Spleen (tissue), 11 donors: Measurements from ENCODE around the gene SLC22A5. TPM values are rescaled to one million over a fixed set of nuclear protein-coding genes. Genes with fewer than 3 reads are reported as not detected.
"Not testable (repeated sequence)": the region's sequence is repeated elsewhere in the genome, so short reads cannot be mapped to it uniquely, and the experiment has no call there.

Experiments used
- DNase-seq: peaks from one replicate; pipeline ENCODE4 v3.0.0-alpha.2; 2020
- H3K27ac ChIP-seq, 8 donors: fragments of 200-600 bp; sonication (generic) in 7 of 8; 1 replicate in 4 of 8; 2 replicates in 4 of 8; pipeline versions ENCODE4 v1.5.0 to v1.8.0; 2016 to 2021; ENCODE audit warnings: inconsistent platforms in 4 of 8, mild to moderate bottlenecking in 4 of 8, moderate library complexity in 1 of 8
- H3K27me3 ChIP-seq, 7 donors: fragments of 200-600 bp; sonication (generic) in 6 of 7; replicated peaks in 1 of 7; 1 replicate in 4 of 7; 2 replicates in 3 of 7; pipeline versions ENCODE4 v1.5.0 to v1.8.0; 2016 to 2021; ENCODE audit warnings: inconsistent platforms in 3 of 7, mild to moderate bottlenecking in 1 of 7
- H3K36me3 ChIP-seq, 6 donors: fragments of 200-600 bp; sonication (generic) in 5 of 6; 1 replicate in 4 of 6; 2 replicates in 2 of 6; pipeline versions ENCODE4 v1.5.0 to v1.8.0; 2016 to 2021; ENCODE audit warnings: inconsistent platforms in 2 of 6
- H3K4me1 ChIP-seq, 6 donors: fragments of 200-600 bp; sonication (generic) in 5 of 6; 1 replicate in 3 of 6; 2 replicates in 3 of 6; pipeline versions ENCODE4 v1.5.0 to v1.8.0; 2016 to 2021; ENCODE audit warnings: inconsistent platforms in 3 of 6
- H3K4me3 ChIP-seq, 8 donors: fragments of 200-600 bp; sonication (generic) in 7 of 8; 1 replicate in 4 of 8; 2 replicates in 4 of 8; pipeline versions ENCODE4 v1.5.0 to v1.8.0; 2016 to 2021; ENCODE audit warnings: inconsistent platforms in 4 of 8, mild to moderate bottlenecking in 4 of 8, moderate library complexity in 2 of 8
- H3K9me3 ChIP-seq, 8 donors: fragments of 200-600 bp; sonication (generic) in 7 of 8; 1 replicate in 4 of 8; 2 replicates in 4 of 8; pipeline versions ENCODE4 v1.5.0 to v1.8.0; 2016 to 2021; ENCODE audit warnings: inconsistent platforms in 4 of 8
- POLR2A ChIP-seq, 3 donors: fragments of 450-650 bp; IDR thresholded peaks; one replicate each; pipeline ENCODE4 v1.5.1; 2017; ENCODE audit warnings: antibody characterized with exemption in 3 of 3, mild to moderate bottlenecking in 1 of 3
- POLR2AphosphoS5 ChIP-seq, 3 donors: sonication (generic); formaldehyde crosslinking; IDR thresholded peaks; one replicate each; pipeline ENCODE4 v1.5.1; 2017; ENCODE audit warnings: antibody characterized with exemption in 3 of 3
- WGBS, 5 donors: extraction: QIAGEN DNeasy Blood & Tissue Kit in 3 of 5; methylation state at CpG; one replicate each; pipeline versions ENCODE4 v1.1.5 to v1.1.7; 2013 to 2018; 5-methylcytosine and 5-hydroxymethylcytosine counted together
- intact Hi-C: fragments of 100-400 bp; cut with DNase I; formaldehyde crosslinking; loops from one replicate; pipeline ENCODE4 v1.15.0; 2023; ENCODE audit warnings: low total_unique reads
- polyA plus RNA-seq, 3 donors: library from polyadenylated mRNA; stranded (reverse); fragments of 200-250 nt; gene quantifications; one replicate each; pipeline ENCODE4 v1.2.1, GENCODE V29; 2013
- total RNA-seq, 7 donors: library from RNA; depleted of rRNA in 3 of 7; stranded (reverse); fragments of >200 nt in 3 of 7; fragmentation: NEBNext Ultra II Directional in 4 of 7; extraction: Animal tissue kit (Norgen Biotek cat#: 25700) in 4 of 7; gene quantifications; one replicate each; pipeline versions ENCODE4 v1.1.0 to v1.2.1, GENCODE V29; 2016 to 2021
- TF ChIP-seq, protein P1 (sequence below), 11 experiments: fragments of 200-600 bp in 7 of 11; fragments of 450-650 bp in 4 of 11; sonication (generic) in 4 of 11; IDR thresholded peaks in 8 of 11; conservative IDR thresholded peaks in 3 of 11; 1 replicate in 7 of 11; 2 replicates in 4 of 11; pipeline versions ENCODE4 v1.4.0 to v1.8.0; 2016 to 2021; ENCODE audit warnings: antibody characterized with exemption in 11 of 11, inconsistent platforms in 4 of 11, mild to moderate bottlenecking in 1 of 11
- donor health status: healthy with polysubstance abuse.
- donor health status: DM: no; HTN: no; CAD: no; lungs with moderate emphysema.
- donor health status: DM: no; HTN: no; CAD: no.
- donor health status: Bipolar disorder and iron deficiency.
- donor health status: healthy.
- donor health status: DM: no; HTN: no; CAD: no.
- donor health status: DM: yes; HTN: yes; CAD: no.

The SLC22A5 gene
- total and polyA plus RNA-seq, 10 donors = 2.4 to 9.2 (median 6.7) TPM

DNA sequence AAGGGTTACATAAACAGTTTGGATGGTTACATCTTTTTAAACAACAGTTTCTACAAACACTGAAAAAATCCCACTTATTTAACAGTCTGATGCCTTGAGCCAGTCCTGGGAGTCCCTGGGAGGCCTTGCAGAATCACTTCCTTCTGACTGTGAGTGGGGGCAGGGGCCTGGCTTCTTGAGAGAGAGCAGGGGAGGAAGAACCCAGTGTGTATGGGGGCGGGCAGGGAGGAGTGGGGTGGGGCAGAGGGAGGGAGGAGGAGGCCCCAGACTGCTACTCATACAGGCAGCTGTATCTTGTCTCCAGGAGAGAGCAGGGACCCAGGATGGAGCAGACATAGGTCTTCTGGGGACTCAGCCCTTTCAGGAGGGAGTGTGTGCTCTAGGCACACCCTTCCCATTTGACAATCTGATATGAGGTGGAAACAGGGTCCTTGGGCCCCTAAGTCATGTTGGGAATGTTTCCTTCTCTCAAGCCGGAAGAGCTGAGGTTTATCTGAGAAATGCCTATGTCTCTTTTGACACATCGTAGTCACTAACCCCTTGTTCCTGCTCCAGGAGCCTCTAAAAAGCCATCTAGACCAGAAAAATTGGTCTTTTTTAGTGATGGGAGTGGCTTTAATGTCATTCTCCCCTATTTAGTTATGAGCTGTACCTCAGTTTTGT is 68.2 kb downstream of the SLC22A5 start:
- peak; percentile 93 for DNase-seq
- Histone ChIP-seq H3K4me3 (peak overlapping the region in 1 of 8 donors; percentile 34), H3K36me3 (peaks cover 0 to 31% (median 4%) of the 10 kb centered on the region in 6 donors), H3K27ac (peak overlapping the region; percentile 74 to 99 (median 82)), H3K9me3 (no peaks in the 10 kb centered on the region), H3K4me1 (peaks cover 40 to 100% (median 89%) of the 10 kb centered on the region in 6 donors), H3K27me3 (no peaks in the 10 kb centered on the region)
- 6 to 19% (median 12%) methylated on average over 3 of the region's 3 CpGs for WGBS, 5 donors
- intact Hi-C loops = no loop called here
- TF ChIP-seq, protein P1, sequence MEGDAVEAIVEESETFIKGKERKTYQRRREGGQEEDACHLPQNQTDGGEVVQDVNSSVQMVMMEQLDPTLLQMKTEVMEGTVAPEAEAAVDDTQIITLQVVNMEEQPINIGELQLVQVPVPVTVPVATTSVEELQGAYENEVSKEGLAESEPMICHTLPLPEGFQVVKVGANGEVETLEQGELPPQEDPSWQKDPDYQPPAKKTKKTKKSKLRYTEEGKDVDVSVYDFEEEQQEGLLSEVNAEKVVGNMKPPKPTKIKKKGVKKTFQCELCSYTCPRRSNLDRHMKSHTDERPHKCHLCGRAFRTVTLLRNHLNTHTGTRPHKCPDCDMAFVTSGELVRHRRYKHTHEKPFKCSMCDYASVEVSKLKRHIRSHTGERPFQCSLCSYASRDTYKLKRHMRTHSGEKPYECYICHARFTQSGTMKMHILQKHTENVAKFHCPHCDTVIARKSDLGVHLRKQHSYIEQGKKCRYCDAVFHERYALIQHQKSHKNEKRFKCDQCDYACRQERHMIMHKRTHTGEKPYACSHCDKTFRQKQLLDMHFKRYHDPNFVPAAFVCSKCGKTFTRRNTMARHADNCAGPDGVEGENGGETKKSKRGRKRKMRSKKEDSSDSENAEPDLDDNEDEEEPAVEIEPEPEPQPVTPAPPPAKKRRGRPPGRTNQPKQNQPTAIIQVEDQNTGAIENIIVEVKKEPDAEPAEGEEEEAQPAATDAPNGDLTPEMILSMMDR (IDR thresholded peaks at IDR 0.05 in 8 of 11, conservative IDR thresholded peaks at IDR 0.05 in 3 of 11) = no peak
- TF ChIP-seq POLR2AphosphoS5 (IDR thresholded peaks at IDR 0.05) = peak in 2 of 3 donors; percentile 46 to 71

DNA sequence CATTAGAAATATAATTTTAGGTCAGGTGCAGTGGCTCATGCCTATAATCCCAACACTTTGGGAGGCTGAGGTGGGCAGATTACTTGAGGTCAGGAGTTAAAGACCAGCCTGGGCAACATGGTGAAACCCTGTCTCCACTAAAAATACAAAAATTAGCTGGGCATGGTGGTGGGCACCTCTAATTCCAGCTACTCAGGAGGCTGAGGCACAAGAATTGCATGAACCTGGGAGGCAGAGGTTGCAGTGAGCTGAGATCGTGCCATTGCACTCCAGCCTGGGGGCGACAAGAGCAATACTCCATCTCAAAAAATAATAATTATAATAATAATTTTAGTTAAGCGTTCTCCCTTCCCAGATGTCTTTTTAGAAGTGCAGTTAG is 68.7 kb downstream of the SLC22A5 start:
- Histone ChIP-seq H3K27ac (peak overlapping the region; percentile 74 to 99 (median 82)), H3K36me3 (peaks cover 0 to 28% (median 3%) of the 10 kb centered on the region in 6 donors), H3K4me1 (peaks cover 35 to 100% (median 89%) of the 10 kb centered on the region in 6 donors), H3K4me3 (peak overlapping the region in 1 of 8 donors; percentile 34)
- DNase-seq, intact Hi-C loops, H3K9me3 ChIP-seq, H3K27me3 ChIP-seq: not testable (repeated sequence)
- 89 to 94% (median 93%) methylated on average over 3 of the region's 3 CpGs for WGBS, 5 donors

DNA sequence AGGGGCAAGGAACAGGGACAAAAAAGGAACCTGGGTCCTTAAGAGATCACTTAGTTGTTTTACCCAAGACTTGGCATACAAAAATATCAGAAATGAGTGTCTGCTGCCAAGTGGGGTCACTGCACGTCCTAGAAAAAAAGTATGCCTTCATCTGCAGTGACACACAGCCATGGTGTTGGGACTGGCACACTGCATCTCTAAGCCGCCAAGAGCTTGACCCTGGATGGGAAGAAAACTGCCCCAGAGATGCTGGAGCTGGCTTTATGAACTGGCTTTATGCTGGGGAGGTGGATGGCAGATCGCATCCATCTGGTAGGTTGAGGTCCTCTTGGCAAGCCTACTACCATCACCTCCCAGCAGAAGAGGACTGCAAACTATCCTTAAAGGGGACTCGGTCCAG is 69.4 kb downstream of the SLC22A5 start:
- no peaks in the 10 kb centered on the region for H3K9me3 ChIP-seq
- 73 to 86% (median 79%) methylated on average over 3 to 4 of the region's 4 CpGs for WGBS, 5 donors
- H3K27me3 ChIP-seq = no peaks in the 10 kb centered on the region
- no peak overlapping the region for H3K4me3 ChIP-seq
- DNase-seq = no peak
- H3K27ac ChIP-seq = peak overlapping the region; percentile 74 to 99 (median 82)
- peaks cover 35 to 100% (median 90%) of the 10 kb centered on the region in 6 donors for H3K4me1 ChIP-seq
- peaks cover 0 to 33% (median 3%) of the 10 kb centered on the region in 6 donors for H3K36me3 ChIP-seq
- intact Hi-C loops = no loop called here
- no peak for TF ChIP-seq POLR2AphosphoS5 (IDR thresholded peaks at IDR 0.05)
- TF ChIP-seq, protein P1 (IDR thresholded peaks at IDR 0.05 in 8 of 11, conservative IDR thresholded peaks at IDR 0.05 in 3 of 11) = no peak
- TF ChIP-seq POLR2A (IDR thresholded peaks at IDR 0.05) = no peak

DNA sequence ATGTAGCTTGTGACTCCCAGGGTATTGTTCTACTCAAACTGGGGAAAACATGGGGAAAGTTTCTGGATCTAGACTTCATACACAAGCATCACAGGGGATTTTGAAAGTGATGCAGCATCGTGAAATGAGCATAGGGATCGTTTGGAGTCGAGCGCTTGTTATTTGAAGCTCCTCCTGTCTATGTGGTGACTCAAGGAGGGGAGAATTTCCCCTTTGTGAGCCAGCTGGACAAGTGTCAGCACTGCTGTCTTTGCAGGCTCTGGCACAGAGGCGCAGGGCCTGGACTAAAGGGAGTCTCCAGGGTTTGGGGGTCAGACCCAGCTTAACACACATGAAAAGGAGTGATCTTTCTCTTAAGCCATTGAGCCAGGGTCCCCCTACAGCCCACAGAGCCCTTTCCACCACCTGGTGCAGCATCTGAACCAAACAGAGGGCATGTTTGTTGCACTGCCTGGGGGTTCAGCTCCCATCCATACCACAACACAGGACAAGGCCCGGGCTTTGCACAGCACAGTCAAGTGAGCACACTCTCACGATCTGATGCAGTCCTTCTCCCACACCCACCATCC is 70.1 kb downstream of the SLC22A5 start:
- intact Hi-C loops = no loop called here
- no peak for DNase-seq
- 56 to 70% (median 59%) methylated on average over 6 to 7 of the region's 7 CpGs for WGBS, 5 donors

More for the DNA sequence above, 70.1 kb downstream of the SLC22A5 start:
- Histone ChIP-seq H3K9me3 (no peaks in the 10 kb centered on the region), H3K4me1 (peaks cover 41 to 100% (median 90%) of the 10 kb centered on the region in 6 donors), H3K36me3 (peaks cover 0 to 37% (median 3%) of the 10 kb centered on the region in 6 donors), H3K4me3 (no peak overlapping the region), H3K27me3 (no peaks in the 10 kb centered on the region), H3K27ac (peak overlapping the region; percentile 74 to 99 (median 82))
- TF ChIP-seq POLR2AphosphoS5 (IDR thresholded peaks at IDR 0.05) = peak in 1 of 3 donors; percentile 42
- TF ChIP-seq, protein P1 (IDR thresholded peaks at IDR 0.05 in 8 of 11, conservative IDR thresholded peaks at IDR 0.05 in 3 of 11) = no peak
- no peak for TF ChIP-seq POLR2A (IDR thresholded peaks at IDR 0.05)
